ENCODE measurements around the gene TBC1D17.

TBC1D17 gene

GRCh38 chr19:49887037-49887664, 9.6 kb downstream of the TBC1D17 start:
- no peak overlapping the region for H3K4me3 ChIP-seq (ENCODE audit: low read length)
- no peak for DNase-seq (ENCODE audit: low read depth, low spot score)

GRCh38 chr19:49887665-49888509, 10.4 kb downstream of the TBC1D17 start:
- H3K4me3 ChIP-seq (ENCODE audit: low read length) = no peak overlapping the region
- DNase-seq (ENCODE audit: low read depth, low spot score) = no peak

- DNase-seq (ENCODE audit: low read depth, low spot score) = no peak
- H3K4me3 ChIP-seq (ENCODE audit: low read length) = no peak overlapping the region
Observed at GRCh38 chr19:49888510-49888824, 11.0 kb downstream of the TBC1D17 start.

- no peak for DNase-seq (ENCODE audit: low read depth, low spot score)
- no peak overlapping the region for H3K4me3 ChIP-seq (ENCODE audit: low read length)
Observed at GRCh38 chr19:49889038-49889686, 11.7 kb downstream of the TBC1D17 start.

- peak; percentile 44 for DNase-seq (ENCODE audit: low read depth, low spot score)
- peak overlapping the region; percentile 27 for H3K4me3 ChIP-seq (ENCODE audit: low read length)
Observed at GRCh38 chr19:49889687-49890348, 12.3 kb downstream of the TBC1D17 start.

- peak overlapping the region; percentile 27 for H3K4me3 ChIP-seq (ENCODE audit: low read length)
- no peak for DNase-seq (ENCODE audit: low read depth, low spot score)
Observed at GRCh38 chr19:49890349-49891311, 13.1 kb downstream of the TBC1D17 start.

GRCh38 chr19:49891393-49891792, 13.9 kb downstream of the TBC1D17 start:
- DNase-seq (ENCODE audit: low read depth, low spot score) = no peak
- H3K4me3 ChIP-seq (ENCODE audit: low read length) = no peak overlapping the region

- no peak overlapping the region for H3K4me3 ChIP-seq (ENCODE audit: low read length)
- DNase-seq (ENCODE audit: low read depth, low spot score) = no peak
Observed at GRCh38 chr19:49892716-49893115, 15.2 kb downstream of the TBC1D17 start.

- H3K4me3 ChIP-seq (ENCODE audit: low read length) = no peak overlapping the region
- DNase-seq (ENCODE audit: low read depth, low spot score) = no peak
Observed at GRCh38 chr19:49894011-49894664, 16.6 kb downstream of the TBC1D17 start.

- DNase-seq (ENCODE audit: low read depth, low spot score) = no peak
- no peak overlapping the region for H3K4me3 ChIP-seq (ENCODE audit: low read length)
Observed at GRCh38 chr19:49894879-49895565, 17.5 kb downstream of the TBC1D17 start.

- no peak overlapping the region for H3K4me3 ChIP-seq (ENCODE audit: low read length)
- no peak for DNase-seq (ENCODE audit: low read depth, low spot score)
Observed at GRCh38 chr19:49895566-49896297, 18.2 kb downstream of the TBC1D17 start.

GRCh38 chr19:49896863-49897621, 19.5 kb downstream of the TBC1D17 start, which contains the start of gene IL4I1:
TSS of gene IL4I1 (minus strand) at chr19:49896887. CDS start at chr19:49896160, 727 bp downstream.
- H3K4me3 ChIP-seq (ENCODE audit: low read length) = no peak within 1 kb of the TSS
- DNase-seq (ENCODE audit: low read depth, low spot score) = no peak

GRCh38 chr19:49904136-49904535, 26.6 kb downstream of the TBC1D17 start:
- no peak for DNase-seq (ENCODE audit: low read depth, low spot score)
- H3K4me3 ChIP-seq (ENCODE audit: low read length) = no peak overlapping the region

GRCh38 chr19:49906879-49907564, 29.5 kb downstream of the TBC1D17 start:
- H3K4me3 ChIP-seq (ENCODE audit: low read length) = no peak overlapping the region
- DNase-seq (ENCODE audit: low read depth, low spot score) = no peak

- no peak overlapping the region for H3K4me3 ChIP-seq (ENCODE audit: low read length)
- DNase-seq (ENCODE audit: low read depth, low spot score) = no peak
Observed at GRCh38 chr19:49907745-49908446, 30.4 kb downstream of the TBC1D17 start.
